ENCODE data around the gene RPL22.
A peak's percentile ranks its signal among the peaks of the same experiment; 100 is the strongest.

RPL22 gene

DNA sequence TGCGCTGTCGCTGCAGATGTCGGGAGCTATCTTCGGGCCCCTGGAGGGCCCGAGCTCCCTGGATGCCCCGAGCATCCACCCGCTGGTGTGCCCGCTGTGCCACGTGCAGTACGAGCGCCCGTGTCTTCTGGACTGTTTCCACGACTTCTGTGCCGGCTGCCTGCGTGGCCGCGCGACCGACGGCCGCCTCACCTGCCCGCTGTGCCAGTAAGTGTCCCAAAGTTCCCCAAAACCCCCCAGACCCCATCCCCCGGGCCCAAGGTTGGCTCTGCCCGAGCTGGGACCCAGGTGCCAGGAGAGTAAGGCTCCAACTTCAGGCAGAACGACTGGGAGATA, 7.1 kb upstream of the RPL22 start:
- TF ChIP-seq, protein P1, sequence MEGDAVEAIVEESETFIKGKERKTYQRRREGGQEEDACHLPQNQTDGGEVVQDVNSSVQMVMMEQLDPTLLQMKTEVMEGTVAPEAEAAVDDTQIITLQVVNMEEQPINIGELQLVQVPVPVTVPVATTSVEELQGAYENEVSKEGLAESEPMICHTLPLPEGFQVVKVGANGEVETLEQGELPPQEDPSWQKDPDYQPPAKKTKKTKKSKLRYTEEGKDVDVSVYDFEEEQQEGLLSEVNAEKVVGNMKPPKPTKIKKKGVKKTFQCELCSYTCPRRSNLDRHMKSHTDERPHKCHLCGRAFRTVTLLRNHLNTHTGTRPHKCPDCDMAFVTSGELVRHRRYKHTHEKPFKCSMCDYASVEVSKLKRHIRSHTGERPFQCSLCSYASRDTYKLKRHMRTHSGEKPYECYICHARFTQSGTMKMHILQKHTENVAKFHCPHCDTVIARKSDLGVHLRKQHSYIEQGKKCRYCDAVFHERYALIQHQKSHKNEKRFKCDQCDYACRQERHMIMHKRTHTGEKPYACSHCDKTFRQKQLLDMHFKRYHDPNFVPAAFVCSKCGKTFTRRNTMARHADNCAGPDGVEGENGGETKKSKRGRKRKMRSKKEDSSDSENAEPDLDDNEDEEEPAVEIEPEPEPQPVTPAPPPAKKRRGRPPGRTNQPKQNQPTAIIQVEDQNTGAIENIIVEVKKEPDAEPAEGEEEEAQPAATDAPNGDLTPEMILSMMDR (IDR thresholded peaks at IDR 0.05; ENCODE audit: extremely low read depth, missing control alignments) = no peak
- no peak for DNase-seq (ENCODE audit: low spot score)

DNA sequence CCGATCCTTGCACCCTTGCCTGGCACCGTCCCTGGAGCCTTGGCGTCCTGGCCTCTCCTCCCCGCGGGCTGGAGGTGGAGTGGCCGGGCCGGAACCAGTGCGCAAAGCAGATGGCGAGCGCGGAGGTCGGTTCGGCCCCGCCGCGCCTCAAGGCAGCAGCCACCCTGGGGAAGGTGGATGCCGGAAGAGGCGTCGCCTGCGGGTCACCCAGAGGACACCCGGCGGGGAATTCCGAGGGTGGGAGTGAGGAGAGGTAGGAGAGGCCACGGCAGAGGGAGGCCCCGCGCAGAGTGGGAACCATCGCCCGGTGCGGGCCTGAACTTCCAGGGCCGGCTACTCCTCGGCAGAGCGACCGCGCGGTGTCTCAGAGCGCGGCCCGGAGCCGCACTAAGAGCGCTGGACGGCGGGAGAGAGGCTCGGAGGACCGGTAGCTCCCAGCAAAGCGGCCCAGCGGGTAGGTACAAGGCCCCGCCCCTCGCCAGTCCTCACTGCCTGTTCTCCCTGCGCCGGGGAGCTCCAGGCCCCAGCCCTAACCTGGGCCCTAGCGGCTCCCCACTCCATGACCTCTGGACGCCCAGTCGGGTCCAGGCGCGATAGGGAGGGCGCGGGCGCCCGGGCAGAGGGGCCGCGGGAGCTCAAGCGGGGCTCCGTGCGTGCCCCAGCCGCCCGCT, 6.6 kb upstream of the RPL22 start, which contains the start of gene RNF207:
Gene RNF207, plus strand, starts transcription at position 271 of the 671 bp plus-strand sequence. CDS start 417 bp downstream, outside the sequence.
- peak; percentile 94 for DNase-seq (ENCODE audit: low spot score)
- TF ChIP-seq, protein P1 (IDR thresholded peaks at IDR 0.05; ENCODE audit: extremely low read depth, missing control alignments) = no peak

DNA sequence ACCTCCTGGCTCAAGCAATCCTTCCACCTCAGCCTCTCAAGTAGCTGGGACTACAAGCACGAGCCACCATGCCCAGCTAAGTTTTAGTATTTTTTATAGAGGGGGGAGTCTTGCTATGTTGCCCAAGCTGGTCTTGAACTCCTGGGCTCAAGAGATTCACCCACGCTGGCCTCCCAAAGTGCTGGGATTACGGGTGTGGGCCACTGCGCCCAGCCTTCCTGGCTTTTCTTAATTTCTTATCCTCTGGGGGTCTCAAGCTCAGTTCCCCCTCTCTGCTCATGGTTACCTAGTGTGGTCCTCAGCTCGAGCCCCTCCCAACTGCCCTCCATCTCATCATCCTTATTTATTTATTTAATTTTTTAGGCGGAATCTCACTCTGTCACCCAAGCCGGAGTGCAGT, 2.9 kb upstream of the RPL22 start:
- TF ChIP-seq, protein P1 (IDR thresholded peaks at IDR 0.05; ENCODE audit: extremely low read depth, missing control alignments) = no peak
- no peak for DNase-seq (ENCODE audit: low spot score)

DNA sequence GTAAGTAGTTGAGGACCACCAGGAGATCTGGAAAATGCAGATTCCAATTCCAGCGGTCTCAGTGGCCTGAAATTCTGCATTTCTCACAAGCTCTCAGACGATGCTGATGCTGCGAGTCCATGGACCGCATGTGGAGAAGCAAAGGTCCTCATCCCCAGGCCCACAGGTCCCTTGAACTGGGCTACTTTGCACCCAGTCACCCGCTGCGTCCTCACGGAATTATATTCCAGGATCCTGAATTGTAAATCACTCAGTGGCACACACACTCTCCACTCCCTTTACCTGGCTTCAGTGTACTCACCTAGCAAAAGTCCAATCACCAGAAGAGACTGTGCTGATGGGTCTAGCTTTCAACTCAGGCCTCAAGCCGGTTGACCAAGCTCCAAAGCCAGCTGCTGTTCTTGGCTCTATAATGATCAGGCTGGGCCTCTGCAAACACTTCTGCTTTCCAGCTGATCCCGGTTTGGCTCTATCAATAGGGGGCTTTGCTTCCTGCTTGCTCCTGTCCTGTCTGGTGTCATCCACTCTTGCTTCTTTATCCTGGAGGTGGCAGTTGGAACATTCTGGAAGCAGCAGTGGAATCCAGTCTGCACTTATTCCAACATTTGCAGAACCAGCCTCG, 904 bp upstream of the RPL22 start:
- no peak for DNase-seq (ENCODE audit: low spot score)
- TF ChIP-seq, protein P1 (IDR thresholded peaks at IDR 0.05; ENCODE audit: extremely low read depth, missing control alignments) = no peak

DNA sequence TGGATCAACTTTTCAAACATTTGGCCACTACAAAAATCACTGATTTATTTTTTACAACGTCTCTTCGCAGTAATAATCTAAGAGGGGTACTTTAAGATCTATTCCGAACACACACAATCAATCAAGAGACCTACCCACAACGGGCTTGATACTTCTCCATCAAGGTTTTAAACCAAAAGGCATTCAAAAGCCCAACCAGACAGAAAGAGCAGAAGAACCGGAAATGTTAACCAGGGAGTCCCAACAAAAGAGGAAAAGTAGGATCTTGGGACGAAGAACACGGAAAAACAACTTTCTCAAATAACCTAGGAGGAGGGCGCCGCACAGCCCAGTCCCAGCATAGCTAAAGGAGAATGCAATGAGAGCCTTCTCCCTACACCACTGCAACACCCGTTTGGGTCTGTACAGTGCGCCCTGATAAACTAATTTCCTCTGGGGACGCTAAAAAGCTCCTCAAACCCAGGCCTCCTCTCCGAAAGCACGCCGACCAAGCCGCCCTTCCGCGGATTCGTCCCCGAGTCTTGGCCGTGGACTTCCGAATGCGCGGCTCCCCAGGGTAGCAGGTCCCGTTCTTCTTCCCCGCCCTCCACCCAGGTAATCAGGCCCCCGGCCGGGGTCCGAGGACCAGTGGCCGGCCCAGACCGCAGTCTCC, 623 bp downstream of the RPL22 start:
- no peak for DNase-seq (ENCODE audit: low spot score)
- TF ChIP-seq, protein P1 (IDR thresholded peaks at IDR 0.05; ENCODE audit: extremely low read depth, missing control alignments) = no peak

DNA sequence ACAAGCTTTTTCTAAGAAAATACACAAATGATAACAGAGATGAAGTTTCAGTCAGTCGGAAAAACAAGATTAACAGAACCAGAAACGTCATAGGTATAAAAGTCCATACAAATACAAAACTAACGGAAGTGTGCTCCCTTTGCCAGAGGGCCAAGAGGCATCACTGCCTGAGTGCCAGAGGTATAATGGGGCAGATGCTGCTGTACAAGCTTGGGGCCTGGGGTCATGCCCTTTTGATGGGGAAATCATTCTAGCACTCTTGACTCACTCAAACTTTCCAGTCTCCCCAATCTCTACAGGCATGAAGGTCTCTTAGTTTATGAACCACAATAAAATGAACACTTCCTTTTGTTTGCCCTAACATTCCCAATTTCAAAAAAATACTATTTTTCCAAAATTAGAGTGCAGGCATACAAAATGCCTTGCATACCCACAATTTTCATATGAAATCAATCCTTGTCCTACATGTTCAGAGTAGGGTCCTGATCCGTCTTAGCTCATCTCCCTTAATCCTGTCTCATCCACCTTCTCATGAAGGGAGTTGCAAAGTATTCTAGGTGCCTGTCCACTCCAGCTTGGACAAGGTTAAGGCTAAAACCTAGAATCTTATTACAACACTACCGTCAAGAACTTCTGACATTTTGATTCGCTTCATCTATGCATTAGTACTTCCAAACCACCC, 1.5 kb downstream of the RPL22 start:
- DNase-seq (ENCODE audit: low spot score) = no peak
- TF ChIP-seq, protein P1 (IDR thresholded peaks at IDR 0.05; ENCODE audit: extremely low read depth, missing control alignments) = no peak

DNA sequence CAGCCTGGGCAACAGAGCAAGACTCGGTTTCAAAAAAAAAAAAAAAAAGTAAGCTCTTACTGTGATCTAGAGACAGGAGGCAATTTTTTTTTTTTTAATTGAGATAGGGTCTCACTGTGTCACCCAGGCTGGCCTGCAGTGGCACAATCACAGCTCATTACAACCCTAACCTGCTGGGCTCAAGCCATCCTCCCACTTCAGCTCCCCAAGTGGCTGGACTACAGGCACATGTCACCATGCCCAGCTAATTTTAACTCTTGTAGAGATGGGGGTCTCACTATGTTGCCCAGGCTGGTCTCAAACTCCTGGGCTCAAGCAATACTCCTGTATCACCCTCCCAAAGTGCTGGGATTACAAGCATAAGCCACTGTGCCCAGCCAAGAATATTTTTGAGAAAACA, 7.4 kb downstream of the RPL22 start:
- TF ChIP-seq, protein P1 (IDR thresholded peaks at IDR 0.05; ENCODE audit: extremely low read depth, missing control alignments) = no peak
- DNase-seq (ENCODE audit: low spot score) = no peak
